ENCODE measurements around the gene KIAA1191.
"Not testable (repeated sequence)": the region's sequence is repeated elsewhere in the genome, so short reads cannot be mapped to it uniquely, and the experiment has no call there.

KIAA1191 gene

DNA sequence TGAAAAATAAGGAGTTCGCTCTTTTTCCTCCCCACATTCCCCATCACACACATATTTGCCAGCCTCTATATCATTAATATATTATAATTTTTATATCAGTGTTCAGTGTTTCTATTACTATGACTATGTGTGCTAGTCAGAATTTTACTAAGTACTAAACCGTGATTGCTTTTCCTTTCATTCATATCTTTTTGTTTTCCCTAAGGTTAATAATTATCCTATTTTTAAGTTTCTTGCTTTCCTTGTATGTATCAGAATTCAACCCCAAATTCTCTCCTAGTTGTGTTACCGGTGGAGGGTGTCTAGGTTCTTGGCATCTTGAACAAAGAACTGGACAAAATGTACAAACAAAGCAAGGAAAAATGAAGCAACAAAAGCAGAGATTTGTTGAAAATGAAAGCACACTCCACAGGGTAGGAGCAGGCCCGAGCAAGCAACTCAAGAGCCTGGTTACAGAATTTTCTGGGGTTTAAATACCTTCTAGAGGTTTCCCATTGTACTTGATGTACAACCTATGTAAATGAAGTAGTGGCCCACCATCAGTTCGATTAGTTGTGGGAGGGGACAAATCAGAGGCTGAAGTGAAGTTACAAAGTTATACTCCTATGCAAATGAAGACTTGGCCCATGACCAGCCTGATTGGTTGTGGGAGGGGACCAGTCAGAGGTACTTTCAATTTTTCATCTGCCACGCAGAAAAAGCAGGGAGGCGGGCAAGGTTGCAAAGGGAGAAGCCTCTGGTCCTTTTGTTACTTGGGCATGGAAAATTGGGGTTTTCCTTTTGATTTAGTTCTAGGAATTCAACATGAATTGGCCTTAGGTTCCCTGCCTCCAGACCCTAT, 43.8 kb downstream of the KIAA1191 start:
- DNase-seq (ENCODE audit: low read depth), result no peak

DNA sequence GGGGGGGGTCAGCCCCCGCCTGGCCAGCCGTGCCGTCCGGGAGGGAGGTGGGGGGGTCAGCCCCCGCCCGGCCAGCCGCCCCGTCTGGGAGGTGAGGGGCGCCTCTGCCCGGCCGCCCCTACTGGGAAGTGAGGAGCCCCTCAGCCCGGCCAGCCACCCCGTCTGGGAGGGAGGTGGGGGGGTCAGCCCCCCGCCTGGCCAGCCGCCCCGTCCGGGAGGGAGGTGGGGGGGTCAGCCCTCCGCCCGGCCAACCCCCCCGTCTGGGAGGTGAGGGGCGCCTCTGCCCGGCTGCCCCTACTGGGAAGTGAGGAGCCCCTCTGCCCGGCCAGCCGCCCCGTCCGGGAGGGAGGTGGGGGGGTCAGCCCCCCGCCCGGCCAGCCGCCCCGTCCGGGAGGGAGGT, 56.2 kb downstream of the KIAA1191 start:
- not testable (repeated sequence) for DNase-seq (ENCODE audit: low read depth)

Data from GM04504 (cell line).